Measurements from ENCODE around the gene B4GAT1. TPM values are rescaled to one million over a fixed set of nuclear protein-coding genes. Genes with fewer than 3 reads are reported as not detected.

The B4GAT1 gene
- total and polyA plus RNA-seq, 9 of the 15 experiments (the other 6 are each of a cell fraction or from before 2014, with no cell fraction given) = 0.86 to 9.5 (median 3.8) TPM

GRCh38 chr11:66336234-66337102, 11.0 kb downstream of the B4GAT1 start, which contains the start of gene RIN1 (continued):
- TF ChIP-seq ZNF263 (CRISPR knock-in tag; IDR thresholded peaks at IDR 0.05; ENCODE audit: borderline replicate concordance) (no peak), ZC3H8 (IDR thresholded peaks at IDR 0.05) (no peak), CBX2 (IDR thresholded peaks at IDR 0.05; ENCODE audit: insufficient read depth, low read length, poor library complexity, severe bottlenecking) (no peak), PCBP1 (IDR thresholded peaks at IDR 0.05; ENCODE audit: low read depth, low read length, poor library complexity, severe bottlenecking) (no peak), TCF7L2 (IDR thresholded peaks at IDR 0.05; ENCODE audit: low read depth, low read length) (no peak), SRSF7 (optimal IDR thresholded peaks at IDR 0.05; ENCODE audit: low read depth, low read length) (no peak), SP1 (CRISPR knock-in tag; IDR thresholded peaks at IDR 0.05) (peak; percentile 48; the same call in 1 of the 2 replicates), RUNX1 (IDR thresholded peaks at IDR 0.05; ENCODE audit: low read depth) (no peak), XRCC3 (IDR thresholded peaks at IDR 0.05) (no peak), EGR1 (conservative IDR thresholded peaks at IDR 0.05) (peak; percentile 90), GATAD2B (IDR thresholded peaks at IDR 0.05; ENCODE audit: borderline replicate concordance) (no peak), NR1H2 (CRISPR knock-in tag; IDR thresholded peaks at IDR 0.05) (no peak), KDM1A (IDR thresholded peaks at IDR 0.05) (peak in 1 of 2 experiments; percentile 39; a peak in 1 of 4 replicates), CC2D1A (IDR thresholded peaks at IDR 0.05) (0 out of 2 replicates have a peak, but pooled peaks have one; percentile 28), CTBP1 (IDR thresholded peaks at IDR 0.05; ENCODE audit: borderline replicate concordance) (peak; percentile 60; the same call in 1 of the 2 replicates), CSDE1 (IDR thresholded peaks at IDR 0.05) (no peak; a peak in 1 of 4 replicates)
- TF ChIP-seq, protein P1, sequence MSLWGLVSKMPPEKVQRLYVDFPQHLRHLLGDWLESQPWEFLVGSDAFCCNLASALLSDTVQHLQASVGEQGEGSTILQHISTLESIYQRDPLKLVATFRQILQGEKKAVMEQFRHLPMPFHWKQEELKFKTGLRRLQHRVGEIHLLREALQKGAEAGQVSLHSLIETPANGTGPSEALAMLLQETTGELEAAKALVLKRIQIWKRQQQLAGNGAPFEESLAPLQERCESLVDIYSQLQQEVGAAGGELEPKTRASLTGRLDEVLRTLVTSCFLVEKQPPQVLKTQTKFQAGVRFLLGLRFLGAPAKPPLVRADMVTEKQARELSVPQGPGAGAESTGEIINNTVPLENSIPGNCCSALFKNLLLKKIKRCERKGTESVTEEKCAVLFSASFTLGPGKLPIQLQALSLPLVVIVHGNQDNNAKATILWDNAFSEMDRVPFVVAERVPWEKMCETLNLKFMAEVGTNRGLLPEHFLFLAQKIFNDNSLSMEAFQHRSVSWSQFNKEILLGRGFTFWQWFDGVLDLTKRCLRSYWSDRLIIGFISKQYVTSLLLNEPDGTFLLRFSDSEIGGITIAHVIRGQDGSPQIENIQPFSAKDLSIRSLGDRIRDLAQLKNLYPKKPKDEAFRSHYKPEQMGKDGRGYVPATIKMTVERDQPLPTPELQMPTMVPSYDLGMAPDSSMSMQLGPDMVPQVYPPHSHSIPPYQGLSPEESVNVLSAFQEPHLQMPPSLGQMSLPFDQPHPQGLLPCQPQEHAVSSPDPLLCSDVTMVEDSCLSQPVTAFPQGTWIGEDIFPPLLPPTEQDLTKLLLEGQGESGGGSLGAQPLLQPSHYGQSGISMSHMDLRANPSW (CRISPR knock-in tag; IDR thresholded peaks at IDR 0.05) = no peak
- TF ChIP-seq, protein P2, sequence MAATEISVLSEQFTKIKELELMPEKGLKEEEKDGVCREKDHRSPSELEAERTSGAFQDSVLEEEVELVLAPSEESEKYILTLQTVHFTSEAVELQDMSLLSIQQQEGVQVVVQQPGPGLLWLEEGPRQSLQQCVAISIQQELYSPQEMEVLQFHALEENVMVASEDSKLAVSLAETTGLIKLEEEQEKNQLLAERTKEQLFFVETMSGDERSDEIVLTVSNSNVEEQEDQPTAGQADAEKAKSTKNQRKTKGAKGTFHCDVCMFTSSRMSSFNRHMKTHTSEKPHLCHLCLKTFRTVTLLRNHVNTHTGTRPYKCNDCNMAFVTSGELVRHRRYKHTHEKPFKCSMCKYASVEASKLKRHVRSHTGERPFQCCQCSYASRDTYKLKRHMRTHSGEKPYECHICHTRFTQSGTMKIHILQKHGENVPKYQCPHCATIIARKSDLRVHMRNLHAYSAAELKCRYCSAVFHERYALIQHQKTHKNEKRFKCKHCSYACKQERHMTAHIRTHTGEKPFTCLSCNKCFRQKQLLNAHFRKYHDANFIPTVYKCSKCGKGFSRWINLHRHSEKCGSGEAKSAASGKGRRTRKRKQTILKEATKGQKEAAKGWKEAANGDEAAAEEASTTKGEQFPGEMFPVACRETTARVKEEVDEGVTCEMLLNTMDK (IDR thresholded peaks at IDR 0.05; ENCODE audit: borderline replicate concordance, insufficient read depth, low read depth, low read length, poor library complexity, severe bottlenecking) = no peak
- TF ChIP-seq, protein P3, sequence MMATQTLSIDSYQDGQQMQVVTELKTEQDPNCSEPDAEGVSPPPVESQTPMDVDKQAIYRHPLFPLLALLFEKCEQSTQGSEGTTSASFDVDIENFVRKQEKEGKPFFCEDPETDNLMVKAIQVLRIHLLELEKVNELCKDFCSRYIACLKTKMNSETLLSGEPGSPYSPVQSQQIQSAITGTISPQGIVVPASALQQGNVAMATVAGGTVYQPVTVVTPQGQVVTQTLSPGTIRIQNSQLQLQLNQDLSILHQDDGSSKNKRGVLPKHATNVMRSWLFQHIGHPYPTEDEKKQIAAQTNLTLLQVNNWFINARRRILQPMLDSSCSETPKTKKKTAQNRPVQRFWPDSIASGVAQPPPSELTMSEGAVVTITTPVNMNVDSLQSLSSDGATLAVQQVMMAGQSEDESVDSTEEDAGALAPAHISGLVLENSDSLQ (IDR thresholded peaks at IDR 0.05) = no peak
- TF ChIP-seq, protein P4, sequence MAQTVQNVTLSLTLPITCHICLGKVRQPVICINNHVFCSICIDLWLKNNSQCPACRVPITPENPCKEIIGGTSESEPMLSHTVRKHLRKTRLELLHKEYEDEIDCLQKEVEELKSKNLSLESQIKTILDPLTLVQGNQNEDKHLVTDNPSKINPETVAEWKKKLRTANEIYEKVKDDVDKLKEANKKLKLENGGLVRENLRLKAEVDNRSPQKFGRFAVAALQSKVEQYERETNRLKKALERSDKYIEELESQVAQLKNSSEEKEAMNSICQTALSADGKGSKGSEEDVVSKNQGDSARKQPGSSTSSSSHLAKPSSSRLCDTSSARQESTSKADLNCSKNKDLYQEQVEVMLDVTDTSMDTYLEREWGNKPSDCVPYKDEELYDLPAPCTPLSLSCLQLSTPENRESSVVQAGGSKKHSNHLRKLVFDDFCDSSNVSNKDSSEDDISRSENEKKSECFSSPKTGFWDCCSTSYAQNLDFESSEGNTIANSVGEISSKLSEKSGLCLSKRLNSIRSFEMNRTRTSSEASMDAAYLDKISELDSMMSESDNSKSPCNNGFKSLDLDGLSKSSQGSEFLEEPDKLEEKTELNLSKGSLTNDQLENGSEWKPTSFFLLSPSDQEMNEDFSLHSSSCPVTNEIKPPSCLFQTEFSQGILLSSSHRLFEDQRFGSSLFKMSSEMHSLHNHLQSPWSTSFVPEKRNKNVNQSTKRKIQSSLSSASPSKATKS (CRISPR knock-in tag; IDR thresholded peaks at IDR 0.05) = no peak
